PC-9 (cell line): ENCODE results near the gene BCO2.

Experiments used
- CTCF ChIP-seq: fragments of 200-600 bp; sonication (generic); conservative IDR thresholded peaks from 2 replicates; pipeline ENCODE4 v1.6.1; 2017; ENCODE audit warnings: mixed run types, antibody characterized with exemption, mild to moderate bottlenecking, moderate library complexity
- EZH2 ChIP-seq: fragments of 200-600 bp; sonication (generic); IDR thresholded peaks from 2 replicates; pipeline ENCODE4 v1.8.0; 2017; ENCODE audit warnings: antibody characterized with exemption, low read depth

GRCh38 chr11:112210890-112211289 lies 35.6 kb downstream of the BCO2 start:
- no peak for TF ChIP-seq CTCF
- no peak for TF ChIP-seq EZH2
